ENCODE results near the gene STK32C. TPM values are rescaled to one million over a fixed set of nuclear protein-coding genes. Genes with fewer than 3 reads are reported as not detected.

Gene STK32C
- total RNA-seq, 1 experiment from 2014 or later: 13.5 TPM

DNA sequence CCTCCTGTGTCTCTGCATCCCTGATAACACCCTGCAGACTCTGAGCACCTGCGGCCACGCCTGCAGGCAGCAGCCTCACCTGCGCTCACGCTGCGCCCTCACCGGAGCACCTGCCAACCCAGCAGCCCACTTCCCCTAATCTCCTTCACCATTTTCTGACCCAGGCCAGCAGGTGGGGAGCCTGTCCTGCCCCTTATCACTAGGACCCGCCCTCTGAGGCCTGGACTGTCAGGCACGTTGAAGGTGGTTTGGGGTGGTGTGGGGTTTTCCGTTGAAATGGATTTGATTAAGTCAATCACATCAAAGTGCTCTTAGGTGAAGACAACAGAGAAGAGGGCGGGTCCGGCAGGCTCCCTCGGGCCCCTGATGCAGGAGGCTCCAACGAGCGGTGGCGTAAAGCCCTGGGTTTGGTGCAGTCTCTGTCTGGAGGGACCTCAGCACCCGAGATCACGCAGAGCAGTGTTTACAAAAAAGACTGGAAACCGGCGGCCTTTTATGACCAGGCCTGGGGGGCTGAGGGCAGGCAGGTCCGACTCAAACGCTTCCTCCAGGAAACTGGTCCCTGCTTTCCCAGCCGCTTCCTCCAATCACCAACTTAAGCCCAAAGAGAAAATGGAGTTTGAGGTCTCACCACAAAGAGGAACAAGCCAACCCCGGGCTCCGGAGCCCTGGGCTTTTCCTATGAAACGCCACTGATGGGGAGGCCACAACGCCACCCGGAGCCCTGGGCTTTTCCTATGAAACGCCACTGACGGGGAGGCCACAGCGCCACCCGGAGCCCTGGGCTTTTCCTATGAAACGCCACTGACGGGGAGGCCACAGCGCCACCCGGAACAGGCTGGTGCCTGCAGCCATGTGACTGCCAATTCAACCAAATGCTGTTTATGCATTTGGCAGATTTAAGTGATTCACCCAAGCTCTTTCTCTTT is 75.5 kb downstream of the STK32C start:
- BruUV-seq (replicated peaks): no TSS peak
- CTCF ChIA-PET: no interaction called here

DNA sequence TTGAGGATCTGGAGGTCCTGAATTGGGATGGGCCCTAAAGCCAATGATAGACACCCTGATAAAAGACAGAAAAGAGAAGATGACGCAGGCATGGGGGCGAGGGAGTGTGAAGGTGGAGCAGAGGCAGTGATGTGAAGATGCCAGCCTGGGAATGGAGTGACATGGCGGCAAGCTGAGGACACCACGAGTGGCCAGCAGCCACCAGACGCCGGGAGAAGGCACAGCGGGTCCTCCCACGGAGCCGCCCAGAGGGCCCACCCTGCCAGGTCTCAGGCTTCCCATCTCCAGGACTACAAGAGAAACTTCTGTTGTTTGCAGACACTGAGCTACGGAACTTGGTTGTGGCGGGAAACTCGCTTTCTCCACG is 76.1 kb downstream of the STK32C start:
- TF ChIP-seq, protein P1, sequence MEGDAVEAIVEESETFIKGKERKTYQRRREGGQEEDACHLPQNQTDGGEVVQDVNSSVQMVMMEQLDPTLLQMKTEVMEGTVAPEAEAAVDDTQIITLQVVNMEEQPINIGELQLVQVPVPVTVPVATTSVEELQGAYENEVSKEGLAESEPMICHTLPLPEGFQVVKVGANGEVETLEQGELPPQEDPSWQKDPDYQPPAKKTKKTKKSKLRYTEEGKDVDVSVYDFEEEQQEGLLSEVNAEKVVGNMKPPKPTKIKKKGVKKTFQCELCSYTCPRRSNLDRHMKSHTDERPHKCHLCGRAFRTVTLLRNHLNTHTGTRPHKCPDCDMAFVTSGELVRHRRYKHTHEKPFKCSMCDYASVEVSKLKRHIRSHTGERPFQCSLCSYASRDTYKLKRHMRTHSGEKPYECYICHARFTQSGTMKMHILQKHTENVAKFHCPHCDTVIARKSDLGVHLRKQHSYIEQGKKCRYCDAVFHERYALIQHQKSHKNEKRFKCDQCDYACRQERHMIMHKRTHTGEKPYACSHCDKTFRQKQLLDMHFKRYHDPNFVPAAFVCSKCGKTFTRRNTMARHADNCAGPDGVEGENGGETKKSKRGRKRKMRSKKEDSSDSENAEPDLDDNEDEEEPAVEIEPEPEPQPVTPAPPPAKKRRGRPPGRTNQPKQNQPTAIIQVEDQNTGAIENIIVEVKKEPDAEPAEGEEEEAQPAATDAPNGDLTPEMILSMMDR (IDR thresholded peaks at IDR 0.05; ENCODE audit: unreplicated experiment): no peak

More for the DNA sequence above, 75.5 kb downstream of the STK32C start:
- intact Hi-C loops (cut with micrococcal nuclease; ENCODE audit: unreplicated experiment): no loop called here
- Mint-ChIP-seq H3K27me3 (ENCODE audit: unreplicated experiment) (no peaks in the 10 kb centered on the region), H3K36me3 (ENCODE audit: insufficient read depth, unreplicated experiment) (peaks cover 4% of the 10 kb centered on the region), H3K4me1 (ENCODE audit: low read depth, unreplicated experiment) (no peaks in the 10 kb centered on the region), H3K4me3 (ENCODE audit: low read depth, unreplicated experiment) (no peak overlapping the region), H3K9me3 (ENCODE audit: low read depth, unreplicated experiment) (no peaks in the 10 kb centered on the region), H3K27ac (ENCODE audit: unreplicated experiment) (no peak overlapping the region)
- TF ChIP-seq, protein P1 (IDR thresholded peaks at IDR 0.05; ENCODE audit: unreplicated experiment): no peak
- DNase-seq: no peak

DNA sequence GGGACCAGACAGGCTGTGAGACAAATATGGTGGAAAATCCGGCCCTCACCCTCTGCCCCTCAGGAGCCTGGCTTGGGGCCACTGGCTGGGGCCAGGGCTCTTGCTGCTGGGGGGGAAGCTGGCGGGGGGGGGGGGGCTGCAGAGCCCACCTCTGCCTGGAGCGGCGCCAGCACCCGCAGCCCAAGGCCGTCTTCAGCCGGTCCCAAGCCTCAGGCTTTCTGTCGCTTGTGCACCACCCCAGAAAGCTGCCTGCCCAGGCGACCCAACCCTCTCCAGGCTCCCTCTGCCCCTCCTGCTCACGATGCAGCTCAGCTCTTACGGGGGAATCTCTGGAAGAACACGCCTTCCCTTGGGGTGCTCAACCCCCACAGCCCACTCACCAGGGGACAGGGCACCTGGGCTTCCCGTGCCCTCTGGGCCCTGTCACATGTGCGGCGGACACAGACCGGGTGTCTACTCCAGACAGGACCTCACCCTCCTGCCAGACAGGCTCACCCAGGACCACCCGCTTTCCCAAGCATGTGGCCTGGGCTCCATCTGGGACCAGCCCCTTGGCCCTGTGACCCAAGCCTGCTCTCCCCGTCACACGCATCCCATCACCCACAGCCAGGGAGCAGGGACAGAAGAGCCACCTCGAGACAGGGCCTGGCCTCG is 77.1 kb downstream of the STK32C start:
- no peaks in the 10 kb centered on the region for H3K27me3 Mint-ChIP-seq (ENCODE audit: unreplicated experiment)

More for the DNA sequence above, 76.1 kb downstream of the STK32C start:
- Mint-ChIP-seq H3K27ac (ENCODE audit: unreplicated experiment) (no peak overlapping the region), H3K9me3 (ENCODE audit: low read depth, unreplicated experiment) (no peaks in the 10 kb centered on the region), H3K4me3 (ENCODE audit: low read depth, unreplicated experiment) (no peak overlapping the region), H3K36me3 (ENCODE audit: insufficient read depth, unreplicated experiment) (peaks cover 4% of the 10 kb centered on the region), H3K27me3 (ENCODE audit: unreplicated experiment) (no peaks in the 10 kb centered on the region), H3K4me1 (ENCODE audit: low read depth, unreplicated experiment) (no peaks in the 10 kb centered on the region)
- BruUV-seq (replicated peaks): no TSS peak
- CTCF ChIA-PET: no interaction called here
- intact Hi-C loops (cut with micrococcal nuclease; ENCODE audit: unreplicated experiment): no loop called here
- DNase-seq: no peak

DNA sequence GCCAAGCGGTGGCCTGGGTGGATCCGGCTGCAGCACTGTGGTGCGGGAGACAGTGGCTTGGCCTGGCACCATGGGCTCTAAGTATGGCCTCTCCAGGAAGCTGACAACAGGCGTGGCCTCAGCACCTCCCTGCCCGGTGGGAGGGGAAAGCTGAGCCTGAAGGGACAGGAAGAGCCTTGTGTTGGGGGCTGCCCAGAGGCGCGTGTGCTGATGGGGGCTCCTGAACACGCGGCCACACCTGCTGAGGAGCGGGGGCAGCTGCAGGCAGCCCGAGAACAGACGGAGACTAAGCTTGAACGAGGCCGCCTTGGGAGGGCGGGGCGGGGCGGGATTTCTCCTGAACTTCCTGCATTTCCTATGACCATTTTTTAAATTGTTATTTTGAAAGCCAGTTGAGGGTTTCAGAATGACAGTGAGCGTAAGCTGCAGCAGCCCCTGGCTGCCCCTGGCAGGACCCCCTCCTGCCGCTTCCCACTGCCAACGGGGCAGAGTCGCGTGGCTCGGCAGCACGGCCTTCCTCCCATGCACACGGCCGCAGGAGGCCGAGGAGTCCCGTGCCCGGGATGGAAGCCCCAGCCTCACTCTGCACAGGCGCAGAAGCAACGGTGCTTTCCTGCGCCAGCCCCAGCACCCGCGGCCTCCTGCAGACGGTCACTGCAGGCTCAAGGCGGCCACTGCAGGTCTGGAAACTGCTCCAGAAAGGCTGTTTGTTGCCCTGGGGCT is 77.8 kb downstream of the STK32C start:
- H3K4me1 Mint-ChIP-seq (ENCODE audit: low read depth, unreplicated experiment): no peaks in the 10 kb centered on the region
- no peak overlapping the region for H3K4me3 Mint-ChIP-seq (ENCODE audit: low read depth, unreplicated experiment)
- H3K9me3 Mint-ChIP-seq (ENCODE audit: low read depth, unreplicated experiment): no peaks in the 10 kb centered on the region
- intact Hi-C loops (cut with micrococcal nuclease; ENCODE audit: unreplicated experiment): no loop called here
- no peak for DNase-seq
- TF ChIP-seq, protein P1 (IDR thresholded peaks at IDR 0.05; ENCODE audit: unreplicated experiment): no peak
- no TSS peak for BruUV-seq (replicated peaks)
- H3K27me3 Mint-ChIP-seq (ENCODE audit: unreplicated experiment): no peaks in the 10 kb centered on the region
- peaks cover 4% of the 10 kb centered on the region for H3K36me3 Mint-ChIP-seq (ENCODE audit: insufficient read depth, unreplicated experiment)
- CTCF ChIA-PET: no interaction called here
- H3K27ac Mint-ChIP-seq (ENCODE audit: unreplicated experiment): no peak overlapping the region

More for the DNA sequence above, 77.1 kb downstream of the STK32C start:
- H3K36me3 Mint-ChIP-seq (ENCODE audit: insufficient read depth, unreplicated experiment): peaks cover 4% of the 10 kb centered on the region
- CTCF ChIA-PET: no interaction called here
- TF ChIP-seq, protein P1 (IDR thresholded peaks at IDR 0.05; ENCODE audit: unreplicated experiment): no peak
- H3K27ac Mint-ChIP-seq (ENCODE audit: unreplicated experiment): no peak overlapping the region
- no TSS peak for BruUV-seq (replicated peaks)
- no peak for DNase-seq
- intact Hi-C loops (cut with micrococcal nuclease; ENCODE audit: unreplicated experiment): no loop called here
- no peak overlapping the region for H3K4me3 Mint-ChIP-seq (ENCODE audit: low read depth, unreplicated experiment)
- no peaks in the 10 kb centered on the region for H3K9me3 Mint-ChIP-seq (ENCODE audit: low read depth, unreplicated experiment)
- H3K4me1 Mint-ChIP-seq (ENCODE audit: low read depth, unreplicated experiment): no peaks in the 10 kb centered on the region
